Suprapubic skin (tissue), 4 donors: ENCODE data around the gene ST8SIA6. TPM values are rescaled to one million over a fixed set of nuclear protein-coding genes. Genes with fewer than 3 reads are reported as not detected.

Experiments used
- DNase-seq, 2 donors: peaks; one replicate each; pipeline ENCODE4 v3.0.0-alpha.2; 2019; ENCODE audit warnings: low spot score in 2 of 2
- H3K27ac ChIP-seq: fragments of 200-600 bp; sonication (generic); one replicate; pipeline ENCODE4 v1.5.1; 2019
- H3K27me3 ChIP-seq: fragments of 200-600 bp; sonication (generic); one replicate; pipeline ENCODE4 v1.5.1; 2019
- H3K36me3 ChIP-seq: fragments of 200-600 bp; sonication (generic); one replicate; pipeline ENCODE4 v1.5.1; 2019
- H3K4me1 ChIP-seq: fragments of 200-600 bp; sonication (generic); one replicate; pipeline ENCODE4 v1.5.1; 2019
- H3K4me3 ChIP-seq: fragments of 200-600 bp; sonication (generic); one replicate; pipeline ENCODE4 v1.5.1; 2019; ENCODE audit warnings: mild to moderate bottlenecking
- H3K9me3 ChIP-seq: fragments of 200-600 bp; sonication (generic); one replicate; pipeline ENCODE4 v1.5.1; 2019
- CTCF ChIP-seq, 2 donors: fragments of 200-600 bp in 1 of 2; fragments of 450-650 bp in 1 of 2; sonication (generic) in 1 of 2; IDR thresholded peaks; one replicate each; pipeline ENCODE4 v1.5.1; 2016 to 2019; ENCODE audit warnings: antibody characterized with exemption in 2 of 2, mild to moderate bottlenecking in 1 of 2, moderate library complexity in 1 of 2
- EP300 ChIP-seq: sonication (generic); formaldehyde crosslinking; IDR thresholded peaks from one replicate; pipeline ENCODE4 v1.6.1; 2017; ENCODE audit warnings: antibody characterized with exemption
- POLR2A ChIP-seq, 2 donors: fragments of 450-650 bp; IDR thresholded peaks; one replicate each; pipeline ENCODE4 v1.6.1; 2017; ENCODE audit warnings: antibody characterized with exemption in 2 of 2, mild to moderate bottlenecking in 2 of 2, moderate library complexity in 2 of 2
- POLR2AphosphoS5 ChIP-seq, 3 donors: sonication (generic); formaldehyde crosslinking; IDR thresholded peaks; one replicate each; pipeline ENCODE4 v1.6.1; 2017; ENCODE audit warnings: antibody characterized with exemption in 3 of 3
- WGBS: methylation state at CpG from one replicate; pipeline ENCODE4 v1.1.5; 2018; 5-methylcytosine and 5-hydroxymethylcytosine counted together
- total RNA-seq, 4 donors: library from RNA; depleted of rRNA; stranded (reverse); fragments of >200 nt; gene quantifications; one replicate each; pipeline ENCODE4 v1.1.0, GENCODE V29; 2016

The ST8SIA6 gene
- total RNA-seq, 4 donors from 2014 or later, result 1.2 to 5.2 (median 3.2) TPM

- 89% methylated on average over 9 of the region's 9 CpGs for WGBS
- Histone ChIP-seq H3K4me1 (no peaks in the 10 kb centered on the region), H3K4me3 (no peak overlapping the region), H3K27me3 (peaks cover 2% of the 10 kb centered on the region), H3K9me3 (peaks cover 3% of the 10 kb centered on the region), H3K36me3 (no peaks in the 10 kb centered on the region), H3K27ac (no peak overlapping the region)
- no peak for DNase-seq
- no peak for TF ChIP-seq POLR2AphosphoS5 (IDR thresholded peaks at IDR 0.05)
- no peak for TF ChIP-seq CTCF (IDR thresholded peaks at IDR 0.05)
- TF ChIP-seq EP300, result no peak
- TF ChIP-seq POLR2A (IDR thresholded peaks at IDR 0.05), result no peak
These were observed 177.5 kb downstream of the ST8SIA6 start for GRCh38 chr10:17276756-17277424.

DNA sequence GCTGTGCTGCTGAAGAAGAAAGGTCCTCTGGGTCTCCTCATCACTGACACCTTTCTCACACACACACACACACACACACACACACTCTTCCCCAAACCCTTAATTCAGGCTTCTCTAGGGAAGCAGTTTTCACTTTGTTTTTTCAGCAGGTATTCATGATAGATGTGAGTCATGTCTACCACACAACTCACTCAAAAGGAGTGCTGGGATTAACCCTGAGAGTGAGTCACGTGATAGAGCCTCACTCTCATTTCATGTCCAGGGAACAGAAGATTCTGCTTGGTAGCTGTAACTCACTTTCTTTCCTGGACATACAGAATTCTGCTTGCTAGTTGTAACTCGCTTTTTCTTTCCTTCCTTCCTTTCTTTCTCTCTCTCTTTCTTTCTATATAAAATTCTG lies 181.0 kb downstream of the ST8SIA6 start:
- Histone ChIP-seq H3K36me3 (no peaks in the 10 kb centered on the region), H3K9me3 (no peaks in the 10 kb centered on the region), H3K27ac (no peak overlapping the region), H3K4me3 (no peak overlapping the region), H3K27me3 (peaks cover 2% of the 10 kb centered on the region), H3K4me1 (no peaks in the 10 kb centered on the region)
- DNase-seq, result no peak
- TF ChIP-seq EP300, result no peak
- no peak for TF ChIP-seq CTCF (IDR thresholded peaks at IDR 0.05)
- TF ChIP-seq POLR2AphosphoS5 (IDR thresholded peaks at IDR 0.05), result no peak
- TF ChIP-seq POLR2A (IDR thresholded peaks at IDR 0.05), result no peak
- WGBS, result 59% methylated on average over 2 of the region's 2 CpGs

DNA sequence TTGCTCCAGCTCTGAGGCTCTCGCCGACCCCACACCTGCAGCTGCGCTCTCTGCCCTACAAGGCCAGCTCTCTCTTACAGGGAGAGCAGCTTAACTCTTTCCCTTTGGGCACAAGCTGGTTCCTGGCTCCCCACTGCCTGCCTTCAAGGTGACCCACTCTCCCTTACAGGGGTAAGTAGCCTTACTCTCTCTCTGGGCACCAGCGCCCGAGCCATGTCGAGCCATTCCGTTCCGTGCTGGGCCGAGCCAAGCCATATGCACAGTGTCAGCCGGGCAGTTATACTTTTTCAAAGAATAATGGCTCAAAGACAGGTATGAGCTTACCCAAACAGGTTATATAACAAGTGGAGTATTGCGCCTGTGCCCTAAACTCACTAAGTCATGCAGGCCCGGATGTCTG lies 181.7 kb downstream of the ST8SIA6 start:
- no peak for DNase-seq
- no peak for TF ChIP-seq POLR2A (IDR thresholded peaks at IDR 0.05)
- no peak for TF ChIP-seq EP300
- TF ChIP-seq CTCF (IDR thresholded peaks at IDR 0.05), result no peak
- Histone ChIP-seq H3K4me3 (no peak overlapping the region), H3K27me3 (peaks cover 2% of the 10 kb centered on the region), H3K9me3 (no peaks in the 10 kb centered on the region), H3K4me1 (no peaks in the 10 kb centered on the region), H3K27ac (no peak overlapping the region), H3K36me3 (no peaks in the 10 kb centered on the region)
- WGBS, result 93% methylated on average over 12 of the region's 12 CpGs

Other genes starting within 250 kb of the ST8SIA6 start
- gene VIM, start 226.4 kb downstream of the ST8SIA6 start, total RNA-seq, result 1,000 to 10,000 TPM in 2 of 4 donors, 100 to 1,000 TPM in 2; 697 to 1,198 (median 1,024) TPM
- 10 to 100 TPM in 1 of 4 donors, 1 to 10 TPM in 2, under 1 TPM in 1; 0.53 to 11.5 (median 3.7) TPM for gene HACD1, start 162.8 kb upstream of the ST8SIA6 start, total RNA-seq
- gene STAM, start 189.6 kb upstream of the ST8SIA6 start, total RNA-seq, result 10 to 100 TPM; 19.4 to 28.6 (median 22.8) TPM